Amygdala (tissue), 56 donors: ENCODE data around the gene NSUN5.
"Not testable (repeated sequence)": the region's sequence is repeated elsewhere in the genome, so short reads cannot be mapped to it uniquely, and the experiment has no call there.

Source experiments
- DNase-seq, 56 donors: peaks; one replicate each; lab custom pipeline; 2025; lab: John Stamatoyannopoulos, UW

The NSUN5 gene

GRCh38 chr7:73327449-73327848, 18.8 kb upstream of the NSUN5 start:
- DNase-seq, result not testable (repeated sequence)

- not testable (repeated sequence) for DNase-seq
Measured at GRCh38 chr7:73325424-73325823, 16.8 kb upstream of the NSUN5 start.

- peak in 39 of 56 donors; percentile 3 to 60 (median 23) for DNase-seq
Measured at GRCh38 chr7:73324081-73324845, 15.6 kb upstream of the NSUN5 start.

DNA sequence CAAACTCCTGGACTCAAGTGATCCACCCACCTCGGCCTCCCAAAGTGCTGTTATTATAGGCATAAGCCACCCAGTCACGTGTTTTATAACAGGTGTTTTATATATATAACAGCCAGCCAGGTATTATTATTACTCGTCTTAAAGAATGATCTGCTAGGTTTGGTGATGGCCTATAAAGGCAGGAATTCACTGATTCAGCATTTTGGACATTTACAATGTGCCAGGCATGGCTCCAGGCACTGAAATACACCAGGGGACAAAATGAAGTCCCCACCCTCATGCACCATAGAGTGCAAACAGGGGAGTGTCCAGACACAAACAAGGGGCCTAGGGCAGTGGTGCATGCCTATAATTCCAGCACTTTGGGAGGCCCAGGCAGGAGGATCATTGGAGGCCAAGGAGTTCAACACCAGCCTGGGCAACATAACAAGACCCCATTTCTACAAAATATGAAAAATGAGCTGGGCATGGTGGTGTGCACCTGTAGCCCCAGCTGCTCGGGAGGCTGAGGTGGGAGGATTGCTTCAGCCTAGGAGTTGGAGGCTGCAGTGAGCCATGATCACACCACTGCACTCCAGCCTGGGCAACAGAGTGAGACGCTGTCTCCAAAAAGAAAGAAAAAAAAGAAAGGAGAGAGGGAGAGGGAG, 14.9 kb upstream of the NSUN5 start:
- not testable (repeated sequence) for DNase-seq

- DNase-seq, result not testable (repeated sequence)
Measured at GRCh38 chr7:73320009-73320408, 11.4 kb upstream of the NSUN5 start.

GRCh38 chr7:73319541-73319940, 10.9 kb upstream of the NSUN5 start:
- DNase-seq, result not testable (repeated sequence)

DNA sequence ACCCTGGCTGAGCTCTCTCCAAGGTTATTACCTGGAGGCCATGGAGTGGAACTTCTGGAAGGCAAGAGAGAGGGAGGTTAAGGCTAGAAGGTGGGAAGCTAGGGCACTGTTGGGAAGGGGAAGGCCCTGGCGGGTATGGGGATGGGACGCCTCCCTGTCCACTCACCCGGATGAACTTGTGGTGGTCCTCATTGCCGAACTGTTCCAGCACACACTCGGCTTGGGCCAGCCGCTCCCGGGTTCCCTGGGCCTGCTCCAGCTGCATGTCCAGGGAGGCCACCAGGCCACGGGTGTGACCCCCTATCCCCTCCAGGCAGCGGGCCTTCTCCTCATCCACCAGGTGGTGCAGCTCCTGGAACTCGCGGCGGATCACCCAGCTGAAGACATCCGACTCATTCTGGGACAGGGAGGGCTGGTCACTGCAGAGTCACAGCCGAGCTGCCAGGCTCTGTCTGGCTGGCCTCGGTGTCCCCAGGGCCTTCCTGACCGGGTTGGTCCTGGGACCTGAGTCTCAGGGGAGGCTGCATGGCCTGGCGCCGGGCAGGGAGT, 10.1 kb upstream of the NSUN5 start:
- not testable (repeated sequence) for DNase-seq

GRCh38 chr7:73316521-73316920, 7.9 kb upstream of the NSUN5 start:
- no peak for DNase-seq

- DNase-seq, result no peak
Measured at GRCh38 chr7:73314271-73314670, 5.6 kb upstream of the NSUN5 start.

DNA sequence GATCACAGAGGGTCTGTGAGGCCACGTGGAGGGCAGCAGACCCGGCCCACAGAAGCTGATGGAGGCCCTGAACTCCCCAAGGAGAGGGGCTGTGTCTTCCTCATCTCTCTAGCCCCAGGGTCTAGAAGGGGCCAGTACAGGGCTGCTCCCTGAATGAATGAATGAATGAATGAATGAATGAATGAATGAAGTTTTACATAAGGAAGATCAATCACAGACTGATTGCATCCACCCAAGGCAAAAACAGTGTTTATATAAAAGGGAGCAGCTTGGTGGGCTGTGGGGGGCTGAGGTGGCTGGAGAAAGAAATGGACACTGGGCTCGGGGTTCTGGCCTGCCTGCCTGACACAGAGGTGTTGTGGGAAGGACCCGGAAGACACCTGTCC, 4.9 kb upstream of the NSUN5 start:
- DNase-seq, result no peak

GRCh38 chr7:73312831-73313520, 4.3 kb upstream of the NSUN5 start:
- DNase-seq, result no peak

DNA sequence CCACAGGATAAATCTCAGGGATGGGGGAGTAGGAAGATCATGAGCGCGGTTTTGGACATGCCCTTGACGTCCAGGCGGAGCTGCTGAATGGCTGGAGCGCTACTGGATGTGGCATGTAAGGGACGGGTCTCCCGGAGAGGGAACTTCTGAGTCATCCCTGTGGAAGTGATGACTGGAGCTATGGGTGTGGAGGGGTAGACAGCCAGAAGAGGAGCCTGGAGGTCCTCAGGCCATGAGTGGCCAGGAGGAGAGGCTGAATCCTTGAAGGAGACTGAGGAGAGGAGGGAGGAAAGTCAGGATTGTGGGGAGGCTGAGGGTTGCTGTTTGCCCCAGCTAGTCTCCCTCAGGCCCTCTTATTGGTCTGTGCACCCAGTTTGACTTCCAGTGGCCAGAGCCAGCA, 2.8 kb upstream of the NSUN5 start:
- not testable (repeated sequence) for DNase-seq

GRCh38 chr7:73308074-73308664, 457 bp downstream of the NSUN5 start:
- DNase-seq, result peak in 2 of 56 donors; percentile 32 to 40

DNA sequence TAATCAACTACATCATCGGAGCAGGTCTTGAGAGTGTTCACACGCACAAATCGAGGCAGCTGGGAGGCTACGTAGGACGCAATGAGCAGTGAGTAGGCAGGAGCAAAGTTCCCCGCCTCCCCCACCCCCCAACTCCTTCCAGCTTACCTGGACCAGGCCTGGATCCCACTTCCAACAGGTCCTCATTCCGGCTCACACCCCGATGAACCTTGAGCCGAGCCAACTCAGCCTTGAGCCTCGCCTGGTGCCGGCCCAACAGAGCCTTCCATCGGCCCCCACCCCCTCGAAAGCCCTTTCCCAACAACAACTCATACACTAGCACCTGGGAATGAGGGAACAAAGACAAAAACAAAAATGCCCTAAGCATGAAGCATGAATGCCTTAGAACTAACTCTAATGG, 1.2 kb downstream of the NSUN5 start:
- no peak for DNase-seq

GRCh38 chr7:73304612-73305387, 3.8 kb downstream of the NSUN5 start:
- DNase-seq, result not testable (repeated sequence)

GRCh38 chr7:73304071-73304470, 4.6 kb downstream of the NSUN5 start:
- DNase-seq, result no peak

DNA sequence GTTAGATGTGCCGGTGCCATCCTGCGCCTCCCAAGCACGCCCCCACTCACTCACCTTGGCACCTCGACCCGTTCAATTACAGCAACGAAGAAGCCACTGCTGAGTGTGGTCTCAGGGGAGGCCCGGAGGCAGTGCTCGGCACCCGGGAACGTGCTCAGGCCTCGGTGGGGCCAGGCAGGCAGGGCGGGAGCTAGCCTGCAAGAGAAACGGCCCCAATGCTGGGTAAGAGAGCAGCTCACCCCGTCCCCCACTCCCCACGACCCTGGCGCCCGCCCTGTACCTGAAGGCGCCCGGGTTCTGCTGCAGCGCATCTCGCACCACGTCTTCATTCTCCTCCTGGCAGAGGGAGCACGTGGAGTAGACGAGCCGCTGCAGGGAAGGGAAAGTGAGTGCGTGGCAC, 5.1 kb downstream of the NSUN5 start:
- DNase-seq, result no peak

DNA sequence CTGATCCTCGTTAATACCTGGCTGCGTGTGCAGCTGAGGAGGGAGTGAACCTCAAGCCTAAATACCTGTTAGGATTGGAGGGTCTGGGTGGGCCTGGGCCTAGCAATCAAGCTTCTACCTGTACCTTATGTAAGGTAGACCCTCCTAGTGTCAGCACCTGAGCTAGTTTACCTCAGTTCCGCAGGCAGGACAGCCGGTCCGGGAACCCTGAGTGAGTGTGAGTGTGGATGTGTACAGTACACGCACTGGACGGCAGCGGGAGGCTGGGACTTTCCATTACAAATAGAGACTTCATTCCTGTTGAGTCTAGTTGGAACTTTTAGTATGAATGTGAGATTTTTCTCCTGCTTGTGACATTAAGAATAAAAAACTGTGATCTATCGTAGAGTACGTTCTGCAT, 5.8 kb downstream of the NSUN5 start:
- not testable (repeated sequence) for DNase-seq

DNA sequence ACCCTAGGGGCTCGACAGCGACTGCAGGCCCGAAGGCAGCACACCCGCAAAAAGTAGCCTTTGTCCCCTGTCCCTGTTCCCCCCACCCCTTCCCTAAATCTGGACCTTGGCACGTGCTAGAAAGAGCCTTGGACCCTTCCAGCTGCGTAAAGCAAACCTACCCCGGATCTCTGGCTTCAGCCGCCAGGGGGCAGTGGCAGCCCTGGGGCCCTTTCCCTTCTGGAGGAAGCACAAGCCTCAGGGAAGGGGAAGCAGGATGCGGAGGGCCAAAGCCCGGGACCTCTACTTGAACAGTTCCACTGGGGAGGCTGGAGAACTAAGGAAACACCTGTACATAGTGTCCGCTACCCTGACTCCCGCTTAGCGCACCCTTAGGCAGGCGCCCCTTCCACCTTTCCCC, 7.5 kb downstream of the NSUN5 start:
- not testable (repeated sequence) for DNase-seq

DNA sequence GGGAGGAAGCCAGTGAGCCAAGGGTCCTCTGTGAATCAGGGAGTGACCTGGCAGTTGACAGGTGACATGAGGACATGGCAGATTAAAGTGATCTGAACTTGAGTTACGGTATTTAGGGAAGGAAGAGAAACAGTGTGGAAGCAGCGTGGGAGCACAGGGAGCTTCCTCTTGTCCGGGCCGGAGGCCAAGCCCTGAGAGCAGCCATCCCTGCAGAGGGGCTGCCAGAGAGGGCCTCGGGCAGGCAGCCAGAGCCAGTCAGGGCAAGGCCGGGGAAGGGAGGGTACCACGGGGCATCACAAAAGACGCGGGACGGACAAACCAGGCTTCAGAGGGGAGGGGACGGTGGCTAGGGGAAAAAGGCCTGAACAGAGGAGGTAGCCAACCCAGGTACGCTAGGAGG, 8.8 kb downstream of the NSUN5 start:
- not testable (repeated sequence) for DNase-seq
